GM04503 (cell line): ENCODE measurements around the gene IFI27L2.

ENCODE experiments used
- DNase-seq: peaks from one replicate; pipeline ENCODE4 v3.0.0-alpha.2; 2012; ENCODE audit warnings: low read depth

Gene IFI27L2

DNA sequence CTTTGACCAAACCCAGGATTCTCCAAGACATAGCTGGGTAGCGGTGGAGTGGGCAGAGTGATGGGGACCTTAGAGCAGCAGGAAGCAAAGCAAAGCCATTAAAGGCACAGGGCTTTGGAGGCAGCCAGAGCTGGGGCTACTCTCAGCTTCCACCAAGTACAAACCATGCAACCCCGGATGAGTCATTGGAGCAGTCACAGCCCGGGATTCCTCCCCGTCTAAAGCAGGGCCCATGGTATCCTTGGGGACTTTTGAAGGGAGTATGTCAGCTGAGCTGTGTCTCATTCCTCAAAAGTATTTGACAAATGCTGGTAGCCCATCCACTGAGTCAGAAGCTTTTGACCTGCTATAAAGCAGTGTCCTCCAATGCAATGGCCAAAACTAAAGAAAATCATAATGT, 28.6 kb downstream of the IFI27L2 start:
- peak; percentile 79 for DNase-seq

DNA sequence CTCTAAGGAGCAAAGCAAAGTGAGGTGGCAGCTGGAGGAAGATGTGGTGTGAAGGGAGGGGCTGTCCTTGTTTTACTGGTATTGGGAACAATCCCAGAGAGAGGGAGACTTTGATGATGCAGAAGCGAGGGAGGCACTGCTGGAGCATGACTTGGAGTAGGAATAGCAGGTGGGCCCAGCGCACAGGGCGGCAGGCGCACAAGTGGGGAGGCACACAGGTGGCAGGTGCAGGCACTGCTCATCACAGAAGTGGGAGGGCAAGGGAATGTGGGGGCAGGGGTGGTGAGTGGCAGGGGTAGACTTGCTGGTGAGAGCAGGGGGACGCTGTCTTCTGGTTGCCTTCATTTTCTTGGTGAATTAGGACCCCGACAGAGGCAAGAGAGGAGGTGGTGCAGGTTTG, 30.4 kb downstream of the IFI27L2 start:
- DNase-seq: no peak

DNA sequence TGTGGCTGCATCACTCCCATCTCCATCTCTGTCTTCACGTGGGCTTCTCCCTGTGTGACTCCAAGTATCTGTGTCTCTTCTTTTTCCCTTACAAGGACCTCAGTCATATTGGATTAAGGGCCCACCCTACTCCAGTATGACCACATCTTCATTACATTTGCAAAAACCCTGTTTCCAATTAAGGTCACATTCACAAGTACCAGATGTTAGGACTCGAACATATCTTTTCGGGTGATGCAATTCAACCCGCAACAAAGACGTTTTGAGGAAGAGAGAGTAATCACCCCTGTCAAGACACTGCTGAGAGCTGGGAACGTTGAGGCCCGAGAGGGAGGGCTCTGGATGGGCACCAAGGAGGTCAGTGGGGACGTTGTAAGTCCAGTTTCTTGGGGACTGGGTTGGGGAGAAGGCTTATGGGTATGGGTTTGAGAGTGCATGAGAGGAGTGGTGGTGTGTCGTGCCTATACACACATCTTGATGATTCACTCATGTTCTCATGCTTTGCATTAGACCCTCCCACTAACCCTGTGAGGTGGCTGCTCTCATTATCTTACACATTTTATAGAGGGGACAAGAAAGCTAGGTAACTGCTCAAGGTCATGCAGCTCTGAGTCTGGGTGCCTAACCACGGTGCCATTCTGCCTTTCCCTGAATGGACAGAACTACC, 30.9 kb downstream of the IFI27L2 start:
- DNase-seq: peak; percentile 64

DNA sequence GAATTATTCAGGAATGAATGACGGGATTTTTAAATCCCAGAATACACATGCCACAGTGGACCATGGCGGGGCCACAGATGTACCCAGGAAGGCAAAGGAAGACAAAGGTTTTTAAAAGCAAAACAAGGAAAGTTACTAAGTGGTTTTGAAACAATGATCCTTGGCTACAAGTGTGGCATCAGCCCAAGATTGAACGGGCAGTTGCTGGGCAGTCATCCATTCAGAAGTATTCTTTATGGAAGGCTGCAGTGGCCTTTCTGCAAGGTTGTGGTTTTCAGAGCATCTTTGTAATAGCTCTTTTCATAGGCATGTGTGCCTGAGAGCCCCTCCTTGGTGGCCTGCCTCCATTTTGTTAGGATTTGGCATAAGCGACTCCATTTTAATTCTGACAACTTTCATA, 32.3 kb downstream of the IFI27L2 start:
- DNase-seq: no peak

DNA sequence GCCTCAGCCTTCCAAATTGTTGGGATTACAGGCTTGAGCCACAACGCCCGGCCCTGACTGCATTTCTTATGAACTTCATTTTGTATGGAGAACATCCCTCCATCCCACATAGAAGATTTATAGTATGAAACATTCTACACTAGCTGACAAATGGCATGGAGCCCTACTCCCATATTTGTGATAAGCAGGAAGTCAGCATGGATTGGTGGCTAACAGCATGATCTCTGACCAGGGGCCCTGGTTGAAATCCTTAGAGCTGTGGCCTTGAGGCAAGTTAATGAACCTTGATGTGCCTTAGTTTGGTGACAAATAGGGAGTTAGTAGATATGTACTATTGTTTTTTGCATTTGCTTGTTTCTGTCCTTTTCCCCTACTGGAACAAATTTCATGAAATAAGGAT, 36.0 kb downstream of the IFI27L2 start:
- no peak for DNase-seq

DNA sequence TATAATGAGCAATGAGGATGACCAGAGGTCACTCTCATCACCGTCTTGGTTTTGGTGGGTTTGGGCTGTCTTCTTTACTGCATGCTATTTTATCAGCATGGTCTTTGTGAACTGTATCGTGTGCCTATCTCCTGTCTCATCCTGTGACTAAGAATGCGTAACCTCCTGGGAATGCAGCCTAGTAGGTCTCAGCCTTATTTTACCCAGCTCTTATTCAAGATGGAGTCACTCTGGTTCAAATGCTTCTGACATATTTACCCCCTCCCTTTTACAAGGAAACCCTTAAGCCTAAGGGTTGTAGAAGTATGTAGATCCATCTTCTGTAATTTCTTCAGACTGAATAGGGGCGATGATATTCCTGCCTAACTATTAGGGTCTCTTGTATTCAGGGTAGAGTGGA, 39.9 kb downstream of the IFI27L2 start:
- DNase-seq: no peak

DNA sequence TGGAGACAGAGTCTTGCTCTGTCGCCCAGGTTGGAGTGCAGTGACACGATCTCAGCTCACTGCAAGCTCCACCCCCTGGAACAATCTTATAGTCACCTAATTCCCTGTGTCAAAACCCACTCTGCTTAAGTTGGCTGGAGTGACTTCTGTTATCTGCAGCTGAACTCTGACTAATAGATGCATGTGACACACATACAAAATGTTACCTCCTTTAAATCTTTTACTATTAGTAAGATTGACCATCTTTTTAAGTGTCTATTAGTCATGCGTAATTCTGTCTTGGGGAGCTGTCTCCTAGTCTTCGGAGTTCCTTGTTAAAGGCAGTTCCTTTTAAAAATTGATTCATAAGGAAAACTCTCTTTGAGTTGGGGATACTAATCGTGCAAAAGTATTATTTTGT, 40.9 kb downstream of the IFI27L2 start:
- DNase-seq: no peak

DNA sequence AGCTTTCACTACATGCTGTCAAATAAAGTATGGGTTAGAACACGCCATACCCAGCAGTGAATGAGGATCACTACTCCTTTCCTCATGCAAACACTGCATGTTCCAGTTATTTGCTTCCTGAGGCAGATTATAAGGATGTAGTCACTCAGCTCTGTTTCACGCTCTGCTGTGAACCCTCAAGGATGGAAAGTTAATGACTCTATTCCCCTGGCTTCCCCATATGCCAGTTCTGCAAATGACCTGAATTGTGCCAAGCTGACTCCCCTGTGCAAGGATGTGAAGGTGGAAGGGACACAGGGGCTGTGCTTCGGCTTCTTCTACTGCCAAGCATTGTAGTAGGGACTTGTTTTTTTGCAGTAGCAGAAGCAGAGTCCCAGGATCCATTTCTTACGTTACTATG, 41.5 kb downstream of the IFI27L2 start:
- no peak for DNase-seq

DNA sequence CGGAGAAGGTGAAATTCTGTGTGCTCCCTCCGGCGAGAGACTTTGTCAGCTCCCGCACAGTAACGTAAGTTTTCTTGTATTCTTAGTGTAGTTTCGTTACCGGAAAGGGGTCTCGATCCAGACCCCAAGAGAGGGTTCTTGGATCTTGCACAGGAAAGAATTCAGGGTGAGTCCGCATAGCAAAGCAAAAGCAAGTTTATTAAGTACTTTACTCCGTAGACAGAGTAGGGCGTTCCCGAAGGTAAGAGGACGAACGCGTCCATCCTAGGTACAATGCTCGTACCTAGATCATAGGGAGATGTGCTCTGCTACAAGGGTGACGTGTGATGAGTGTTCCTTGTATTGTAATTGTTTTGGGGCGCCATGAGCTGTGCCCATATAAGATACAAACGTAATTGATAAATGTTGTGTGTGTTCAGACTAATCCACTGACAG, 48.0 kb downstream of the IFI27L2 start:
- DNase-seq: no peak

DNA sequence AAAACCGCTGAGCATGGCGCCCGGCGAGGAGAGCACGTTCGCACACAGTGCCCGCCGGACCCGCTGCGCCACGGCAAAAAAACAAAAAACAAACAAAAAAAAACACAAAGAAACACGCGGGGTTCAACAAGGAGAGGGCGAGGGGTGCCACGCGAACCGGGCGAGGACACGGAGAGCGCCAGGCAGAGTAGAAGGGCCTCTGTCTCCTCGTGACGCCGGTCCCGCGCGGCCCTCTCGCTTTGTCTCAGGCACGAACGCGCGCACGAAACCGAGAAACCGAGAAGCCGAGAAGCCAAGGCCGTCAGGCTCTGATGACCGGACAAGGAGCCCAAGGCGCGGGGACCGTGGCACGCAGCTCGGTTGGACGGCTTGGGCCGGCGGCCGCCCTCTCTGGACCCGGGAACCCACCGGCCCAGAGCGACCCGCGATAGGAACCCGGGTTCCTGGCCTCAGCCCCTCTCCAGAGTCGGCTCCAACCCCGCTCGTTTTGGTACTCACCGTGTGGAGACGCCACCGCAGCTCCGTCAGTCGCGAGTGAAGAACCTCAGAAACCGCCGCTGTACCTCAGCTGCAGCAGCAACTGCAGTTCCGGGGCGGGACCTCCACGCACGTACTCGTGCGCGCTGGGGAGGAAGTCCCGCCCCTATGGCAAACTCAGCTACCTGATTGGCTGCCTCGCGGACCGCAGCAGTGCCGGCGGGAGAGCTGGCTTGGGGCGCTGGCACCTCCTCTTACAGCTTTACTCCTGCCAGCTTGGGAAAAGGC, 48.6 kb downstream of the IFI27L2 start, which contains the start of the genes DDX24 and IFI27L1:
Gene DDX24, minus strand, starts transcription at position 582 of the 765 bp plus-strand sequence. CDS start 1,460 bp downstream, outside the sequence.
Gene IFI27L1, plus strand, starts transcription at position 690 of the 765 bp plus-strand sequence. CDS start 15,628 bp downstream, outside the sequence.
- DNase-seq: peak; percentile 72

DNA sequence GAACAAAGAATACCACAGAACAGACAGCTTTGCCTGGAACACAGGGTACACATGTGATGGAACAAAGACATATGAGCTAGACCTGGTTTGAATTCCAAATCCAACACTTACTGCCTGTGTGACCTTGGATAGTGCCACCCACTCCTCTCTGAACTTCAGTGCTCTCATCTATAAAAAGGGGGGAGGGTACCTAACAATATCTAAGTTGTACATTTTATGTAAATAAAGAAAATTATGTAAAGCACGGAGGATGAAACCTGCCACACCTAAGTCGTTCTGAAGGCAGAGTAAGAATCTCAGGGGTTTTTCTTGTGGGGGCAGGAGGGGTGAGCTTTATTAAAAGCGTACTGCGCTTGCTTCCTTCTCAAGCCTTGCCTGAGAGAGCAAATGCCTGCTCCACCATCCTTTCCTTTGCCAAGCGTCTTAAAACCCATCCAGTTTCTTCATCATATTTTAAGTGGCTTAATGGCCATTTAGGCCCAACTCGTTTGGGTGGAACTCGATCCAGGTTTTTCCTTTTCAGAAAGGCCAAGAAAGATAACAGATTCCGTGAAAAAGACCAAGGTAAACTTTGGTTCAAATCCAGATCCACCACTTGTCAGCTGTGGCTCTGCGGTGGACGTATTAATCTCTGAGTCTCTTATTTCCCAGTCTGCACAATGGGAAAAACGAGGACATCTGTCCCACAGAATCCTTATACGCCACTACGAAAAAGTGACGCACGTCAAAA, 49.3 kb downstream of the IFI27L2 start:
- no peak for DNase-seq

DNA sequence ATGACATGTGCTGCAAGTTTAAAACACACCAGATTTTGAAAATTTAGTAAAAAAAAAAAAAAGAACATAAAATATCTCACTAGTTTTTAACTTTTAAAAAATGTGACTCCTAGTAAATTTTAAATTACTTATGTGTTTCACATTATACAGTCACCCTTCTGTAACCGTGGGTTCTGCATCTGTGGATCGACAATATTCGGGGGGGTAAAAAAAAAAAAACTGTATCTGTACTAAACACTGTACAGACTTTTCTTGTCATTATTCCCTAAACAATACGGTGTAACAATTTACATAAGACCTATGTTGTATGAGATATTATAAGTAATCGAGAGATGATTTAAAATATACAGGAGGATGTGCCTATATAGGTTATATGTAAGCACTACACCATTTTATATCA, 51.6 kb downstream of the IFI27L2 start:
- no peak for DNase-seq
